Neuronal stem cell (in vitro differentiated cells): ENCODE data around the gene GET4.
A peak's percentile ranks its signal among the peaks of the same experiment; 100 is the strongest.

ENCODE experiments used
- DNase-seq: peaks from one replicate; pipeline ENCODE4 v3.0.0-alpha.2; 2013; ENCODE audit warnings: low spot score
- H2AFZ ChIP-seq: one replicate; pipeline ENCODE4 v1.6.1; 2013; ENCODE audit warnings: mild to moderate bottlenecking, low read length, inconsistent platforms
- H2AK5ac ChIP-seq: 2 replicates; pipeline ENCODE4 v1.6.1; 2013; ENCODE audit warnings: low read depth, mild to moderate bottlenecking, inconsistent platforms, low read length, moderate library complexity, mixed read lengths
- H2BK120ac ChIP-seq: 2 replicates; pipeline ENCODE4 v1.6.1; 2013; ENCODE audit warnings: low read depth, mild to moderate bottlenecking, inconsistent platforms, low read length, moderate library complexity, mixed read lengths
- H2BK12ac ChIP-seq: one replicate; pipeline ENCODE4 v1.6.1; 2013; ENCODE audit warnings: low read length, inconsistent platforms
- H2BK15ac ChIP-seq: 2 replicates; pipeline ENCODE4 v1.6.1; 2013; ENCODE audit warnings: mild to moderate bottlenecking, low read length, inconsistent platforms, mixed read lengths
- H2BK5ac ChIP-seq: one replicate; pipeline ENCODE4 v1.6.1; 2013; ENCODE audit warnings: inconsistent platforms, mild to moderate bottlenecking, low read length, moderate library complexity
- H3K14ac ChIP-seq: one replicate; pipeline ENCODE4 v1.6.1; 2013; ENCODE audit warnings: low read length, inconsistent platforms
- H3K18ac ChIP-seq: 2 replicates; pipeline ENCODE4 v1.6.1; 2013; ENCODE audit warnings: low read length, inconsistent platforms
- H3K23ac ChIP-seq: 2 replicates; pipeline ENCODE4 v1.6.1; 2013; ENCODE audit warnings: low read depth, mild to moderate bottlenecking, mixed read lengths, low read length, inconsistent platforms; ENCODE audit not compliant: poor library complexity
- H3K27ac ChIP-seq: replicated peaks from 3 replicates; pipeline ENCODE4 v1.5.1; 2013; ENCODE audit warnings: low read length, inconsistent platforms
- H3K27me3 ChIP-seq, 3 experiments: 2 replicates each; pipeline ENCODE4 v1.6.1; 2013; ENCODE audit warnings: low read length in 3 of 3, mild to moderate bottlenecking in 2 of 3, inconsistent platforms in 1 of 3, low read depth in 1 of 3, mixed read lengths in 1 of 3, moderate library complexity in 1 of 3; ENCODE audit not compliant: control insufficient read depth in 3 of 3, insufficient read depth in 3 of 3
- H3K36me3 ChIP-seq, 2 donors: replicated peaks in 1 of 2; 2 replicates each; pipeline ENCODE4 v1.6.1; 2013; ENCODE audit warnings: low read length in 2 of 2; ENCODE audit not compliant: control insufficient read depth in 2 of 2, insufficient read depth in 2 of 2
- H3K4ac ChIP-seq: 2 replicates; pipeline ENCODE4 v1.6.1; 2013; ENCODE audit warnings: inconsistent platforms, mild to moderate bottlenecking, low read length, moderate library complexity
- H3K4me1 ChIP-seq, 2 donors: 1 replicate in 1 of 2; 2 replicates in 1 of 2; pipeline ENCODE4 v1.6.1; 2013; ENCODE audit warnings: low read length in 2 of 2, low read depth in 1 of 2; ENCODE audit not compliant: control insufficient read depth in 2 of 2, insufficient read depth in 1 of 2
- H3K4me2 ChIP-seq: one replicate; pipeline ENCODE4 v1.6.1; 2013; ENCODE audit warnings: mild to moderate bottlenecking, low read length, inconsistent platforms; ENCODE audit not compliant: insufficient read depth, poor library complexity, severe bottlenecking
- H3K4me3 ChIP-seq, 2 donors: 2 replicates each; pipeline ENCODE4 v1.5.1; 2013; ENCODE audit warnings: low read length in 2 of 2, mild to moderate bottlenecking in 2 of 2, inconsistent platforms in 1 of 2, moderate library complexity in 1 of 2
- H3K79me1 ChIP-seq: one replicate; pipeline ENCODE4 v1.6.1; 2013; ENCODE audit warnings: low read depth, mild to moderate bottlenecking, inconsistent platforms, low read length, moderate library complexity
- H3K9ac ChIP-seq: one replicate; pipeline ENCODE4 v1.6.1; 2013; ENCODE audit warnings: mild to moderate bottlenecking, low read depth, low read length, inconsistent platforms; ENCODE audit not compliant: poor library complexity
- H3K9me3 ChIP-seq, 2 donors: replicated peaks in 1 of 2; 2 replicates each; pipeline versions ENCODE3 to v1.6.1; 2013; ENCODE audit warnings: low read length in 2 of 2, mild to moderate bottlenecking in 2 of 2, inconsistent platforms in 1 of 2, low read depth in 1 of 2, mixed read lengths in 1 of 2, moderate library complexity in 1 of 2; ENCODE audit not compliant: control insufficient read depth in 2 of 2, insufficient read depth in 1 of 2
- H4K8ac ChIP-seq: one replicate; pipeline ENCODE4 v1.6.1; 2013; ENCODE audit warnings: low read depth, mild to moderate bottlenecking, inconsistent platforms, low read length, moderate library complexity
- H4K91ac ChIP-seq: one replicate; pipeline ENCODE4 v1.6.1; 2013; ENCODE audit warnings: low read length, low read depth, mild to moderate bottlenecking, inconsistent platforms; ENCODE audit not compliant: poor library complexity
- WGBS, 2 donors: extraction: QIAGEN DNeasy Blood & Tissue Kit; methylation state at CpG; one replicate each; pipeline ENCODE4 v1.1.7; 2013; ENCODE audit warnings: missing lambda C conversion rate in 2 of 2, mixed read lengths in 1 of 2; ENCODE audit not compliant: insufficient read length in 2 of 2, insufficient replicate concordance in 1 of 2; ENCODE audit errors: extremely low coverage in 2 of 2; 5-methylcytosine and 5-hydroxymethylcytosine counted together

GET4 gene

DNA sequence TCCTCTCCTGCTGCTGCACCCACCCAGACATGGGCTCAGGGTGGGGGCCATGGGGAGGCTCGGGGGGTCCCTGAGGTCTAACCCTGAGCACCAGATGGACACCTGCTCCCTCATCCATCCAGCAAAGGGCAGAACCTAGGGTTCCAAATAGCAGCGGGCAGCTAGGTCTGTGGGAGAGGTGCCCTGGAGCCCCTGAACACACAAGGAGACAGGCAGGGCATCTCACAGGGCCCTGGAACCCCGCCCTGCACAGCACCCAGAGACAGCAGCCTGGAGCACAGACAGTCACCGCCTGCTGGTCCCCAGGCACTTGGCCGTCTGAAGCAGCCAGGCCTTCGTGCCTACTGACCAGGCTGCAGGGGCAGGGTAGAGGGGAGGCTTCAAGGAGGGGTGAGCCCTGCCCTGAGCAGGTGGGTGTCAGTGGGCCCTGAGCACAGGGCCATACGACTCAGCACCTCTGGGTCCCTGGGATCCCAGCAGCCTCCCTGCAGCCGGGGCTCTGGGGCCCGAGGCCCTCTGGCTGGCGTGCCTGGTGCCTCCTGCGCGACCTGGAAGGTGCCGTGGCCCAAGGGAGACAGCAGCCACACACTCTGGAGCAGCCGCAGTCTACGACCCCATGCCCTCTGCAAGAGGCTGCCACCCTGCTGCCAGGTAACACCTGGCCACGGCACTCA, 38.3 kb downstream of the GET4 start:
- H3K9me3 ChIP-seq: peaks cover 0 to 2% of the 10 kb centered on the region in 2 donors
- H4K8ac ChIP-seq: peak overlapping the region; percentile 65
- peak overlapping the region; percentile 5 for H2BK15ac ChIP-seq
- H3K36me3 ChIP-seq: no peaks in the 10 kb centered on the region
- no peak overlapping the region for H3K4me3 ChIP-seq
- no peak overlapping the region for H3K4me2 ChIP-seq
- H3K9ac ChIP-seq: peak overlapping the region; percentile 44
- peak overlapping the region; percentile 92 for H3K23ac ChIP-seq
- no peak overlapping the region for H4K91ac ChIP-seq
- peak overlapping the region; percentile 6 for H2BK12ac ChIP-seq
- peaks cover 6% of the 10 kb centered on the region for H3K79me1 ChIP-seq
- H2AFZ ChIP-seq: no peak overlapping the region
- H2AK5ac ChIP-seq: peak overlapping the region; percentile 85
- H3K27me3 ChIP-seq: peaks cover 2 to 32% (median 8%) of the 10 kb centered on the region in 3 experiments
- peak overlapping the region; percentile 61 for H2BK120ac ChIP-seq
- H3K4me1 ChIP-seq: peaks cover 0 to 18% of the 10 kb centered on the region in 2 donors
- H3K14ac ChIP-seq: no peak overlapping the region
- no peak overlapping the region for H3K27ac ChIP-seq
- H3K4ac ChIP-seq: no peak overlapping the region
- no peak overlapping the region for H2BK5ac ChIP-seq
- DNase-seq: no peak
- WGBS, 2 donors: no CpG with 5 or more reads among the region's 16 CpGs
- peak overlapping the region; percentile 2 for H3K18ac ChIP-seq

DNA sequence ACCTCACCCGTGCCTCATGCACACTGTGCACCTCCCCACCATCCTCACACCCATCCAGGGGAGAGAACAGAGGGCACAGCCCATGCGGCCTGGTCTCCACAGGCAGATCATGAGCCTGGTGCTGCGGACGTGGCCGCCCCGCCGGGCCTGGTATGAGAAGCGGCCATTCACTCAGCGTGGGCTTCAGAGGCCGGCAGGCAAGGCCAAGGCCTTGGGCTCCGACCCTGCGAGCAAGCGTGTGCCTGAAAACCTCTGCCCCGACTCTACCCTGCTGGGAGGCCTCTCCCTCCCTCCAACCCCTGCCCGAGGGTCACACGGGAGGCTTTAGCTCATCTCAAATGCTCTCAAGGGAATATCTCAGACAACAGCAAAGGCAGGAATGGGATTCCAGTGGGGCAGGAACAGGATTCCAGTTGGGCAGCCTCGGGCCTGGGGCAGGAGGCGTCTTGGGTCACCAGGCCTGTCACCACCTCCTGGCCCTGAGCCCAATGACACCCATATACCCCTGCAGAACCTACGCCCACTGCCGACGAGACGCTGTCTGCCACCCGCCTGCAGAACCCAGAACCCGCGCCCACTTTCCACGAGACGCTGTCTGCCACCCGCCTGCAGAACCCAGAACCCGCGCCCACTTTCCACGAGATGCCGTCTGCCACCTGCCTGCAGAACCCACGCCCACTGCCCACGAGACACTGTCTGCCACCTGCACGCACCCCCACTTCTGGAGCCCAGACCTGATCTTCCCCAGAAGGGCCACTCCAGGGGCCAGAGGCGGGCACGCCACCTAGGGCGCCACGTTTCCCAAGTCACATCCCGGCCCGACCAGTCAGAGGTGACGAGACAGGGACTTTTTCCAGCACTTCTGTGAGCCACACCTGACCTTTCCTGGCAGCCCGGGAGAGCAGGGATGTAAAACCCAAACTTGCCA, 39.2 kb downstream of the GET4 start:
- H3K36me3 ChIP-seq: no peaks in the 10 kb centered on the region
- peaks cover 5% of the 10 kb centered on the region for H3K79me1 ChIP-seq
- H3K27ac ChIP-seq: no peak overlapping the region
- no peak overlapping the region for H3K4me3 ChIP-seq
- H3K18ac ChIP-seq: peak overlapping the region; percentile 48
- peak overlapping the region; percentile 78 for H2AFZ ChIP-seq
- no peak overlapping the region for H2BK5ac ChIP-seq
- H4K8ac ChIP-seq: no peak overlapping the region
- H2BK12ac ChIP-seq: no peak overlapping the region
- H3K14ac ChIP-seq: no peak overlapping the region
- H3K9me3 ChIP-seq: peaks cover 0 to 2% of the 10 kb centered on the region in 2 donors
- WGBS, 2 donors: no CpG with 5 or more reads among the region's 43 CpGs
- no peak overlapping the region for H3K4ac ChIP-seq
- H2AK5ac ChIP-seq: peak overlapping the region; percentile 85
- peaks cover 0 to 23% (median 0%) of the 10 kb centered on the region in 3 experiments for H3K27me3 ChIP-seq
- peaks cover 0 to 18% of the 10 kb centered on the region in 2 donors for H3K4me1 ChIP-seq
- H2BK15ac ChIP-seq: no peak overlapping the region
- DNase-seq: no peak
- H2BK120ac ChIP-seq: no peak overlapping the region
- no peak overlapping the region for H3K9ac ChIP-seq
- H3K23ac ChIP-seq: peak overlapping the region; percentile 92
- H4K91ac ChIP-seq: no peak overlapping the region
- H3K4me2 ChIP-seq: no peak overlapping the region

DNA sequence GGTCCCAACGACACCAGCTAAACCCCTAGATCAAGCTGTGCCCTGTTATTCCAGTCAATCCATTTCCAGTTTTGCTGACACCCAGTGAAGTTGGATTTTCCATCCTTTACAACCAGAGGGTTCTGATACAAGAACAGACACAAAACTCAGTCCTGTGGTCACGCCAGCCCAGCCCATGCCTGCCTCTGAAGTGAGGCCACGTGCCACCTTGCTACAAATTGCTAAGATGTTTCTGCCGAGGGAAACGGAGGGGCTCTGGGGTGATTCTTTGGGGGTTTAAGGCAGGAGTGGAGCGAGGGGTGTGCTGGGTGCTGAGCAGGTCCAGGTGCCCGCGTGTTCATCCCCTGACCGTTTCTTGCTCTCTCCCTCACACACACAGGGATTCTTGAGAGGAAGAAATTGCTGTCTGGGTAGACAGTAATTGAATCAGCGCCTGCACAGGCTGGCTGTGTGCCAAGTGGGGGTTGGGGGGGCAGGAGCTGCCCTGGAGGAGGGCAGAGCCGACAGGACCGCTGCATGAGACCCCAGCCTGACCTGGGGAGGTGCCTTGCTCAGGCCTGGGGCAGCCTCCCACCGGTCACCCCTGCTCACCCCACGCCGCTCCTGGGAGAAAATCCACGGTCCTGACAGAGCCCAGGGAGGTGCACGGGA, 40.1 kb downstream of the GET4 start:
- Histone ChIP-seq H2AK5ac (no peak overlapping the region), H3K18ac (no peak overlapping the region), H2BK120ac (no peak overlapping the region), H3K23ac (no peak overlapping the region), H2BK5ac (no peak overlapping the region), H3K79me1 (peaks cover 5% of the 10 kb centered on the region), H3K14ac (no peak overlapping the region), H4K91ac (no peak overlapping the region), H3K27me3 (peaks cover 0 to 20% (median 0%) of the 10 kb centered on the region in 3 experiments), H2AFZ (peak overlapping the region; percentile 56), H3K27ac (no peak overlapping the region), H3K4me3 (no peak overlapping the region), H2BK12ac (no peak overlapping the region), H4K8ac (no peak overlapping the region), H3K9me3 (peaks cover 0 to 2% of the 10 kb centered on the region in 2 donors), H3K4me1 (peaks cover 0 to 18% of the 10 kb centered on the region in 2 donors), H2BK15ac (no peak overlapping the region), H3K4ac (no peak overlapping the region), H3K4me2 (no peak overlapping the region), H3K9ac (no peak overlapping the region), H3K36me3 (no peaks in the 10 kb centered on the region)
- DNase-seq: no peak
- no CpG with 5 or more reads among the region's 17 CpGs for WGBS, 2 donors
